NOMO-1 (cell line): ENCODE results near the gene CAMTA1.
"Not testable (repeated sequence)": the region's sequence is repeated elsewhere in the genome, so short reads cannot be mapped to it uniquely, and the experiment has no call there.

Experiments
- DNase-seq, 2 experiments: peaks; one replicate each; lab custom pipeline; 2025; ENCODE audit not compliant: unreplicated experiment in 2 of 2; lab: John Stamatoyannopoulos, UW

The CAMTA1 gene

GRCh38 chr1:7686301-7686850 lies 901.1 kb downstream of the CAMTA1 start:
- no peak for DNase-seq

DNA sequence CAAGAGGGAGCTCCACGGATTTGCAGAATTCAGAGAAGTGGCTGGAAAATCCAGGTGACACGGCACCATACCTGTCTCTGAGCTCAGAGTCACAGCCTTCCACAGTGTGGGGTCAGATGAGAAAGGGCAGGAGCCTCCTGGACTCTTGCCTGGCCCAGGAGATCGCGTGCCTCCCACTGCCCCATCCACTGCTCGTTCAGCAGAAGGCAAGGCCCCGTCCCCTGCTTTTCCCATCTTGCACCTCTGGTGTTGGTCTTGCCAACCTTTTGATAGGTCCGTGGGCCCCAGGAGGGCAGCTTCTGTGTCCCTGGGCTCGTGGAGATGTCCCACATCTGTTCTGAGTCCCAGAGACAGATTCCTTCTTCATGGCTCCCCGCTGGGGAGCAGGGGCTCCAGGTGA lies 902.2 kb downstream of the CAMTA1 start:
- no peak for DNase-seq

DNA sequence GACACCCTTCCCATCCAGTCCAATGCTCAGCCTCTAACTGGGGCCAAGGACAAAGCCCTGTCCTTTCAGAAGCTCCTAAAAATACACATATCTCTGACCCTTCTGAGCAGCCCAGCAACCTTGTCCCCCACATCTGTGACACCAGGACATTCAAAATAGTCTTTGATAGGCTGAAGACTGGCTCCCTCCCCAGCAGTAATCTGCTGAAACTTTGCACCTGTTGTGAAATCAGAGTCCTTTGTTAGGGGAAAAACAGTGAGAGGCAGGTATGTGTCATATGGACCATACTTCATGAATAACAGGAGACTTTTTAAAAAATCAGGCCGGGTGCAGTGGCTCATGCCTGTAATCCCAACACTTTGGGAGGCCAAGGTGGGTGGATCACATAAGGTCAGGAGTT lies 903.4 kb downstream of the CAMTA1 start:
- no peak for DNase-seq

- DNase-seq: not testable (repeated sequence)
Observed at GRCh38 chr1:7689307-7689706, 904.1 kb downstream of the CAMTA1 start.

DNA sequence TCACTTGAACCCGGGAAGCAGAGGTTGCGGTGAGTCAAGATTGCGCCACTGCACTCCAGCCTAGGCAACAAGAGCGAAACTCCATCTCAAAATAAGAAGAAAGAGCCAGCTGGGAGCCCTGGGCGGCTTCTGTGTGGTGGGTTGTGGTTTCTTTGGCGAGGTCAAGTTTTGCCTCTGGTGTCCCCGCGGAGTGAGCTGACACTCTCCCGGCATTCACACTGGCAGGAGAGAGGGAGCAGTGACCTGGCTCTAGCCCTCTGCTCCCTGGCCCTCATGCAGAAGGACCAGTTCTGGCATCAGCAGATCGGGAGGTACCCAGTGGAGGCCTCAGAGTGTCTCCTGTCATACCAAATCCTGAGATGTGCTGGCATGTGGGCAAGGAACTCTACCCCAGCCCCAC lies 904.8 kb downstream of the CAMTA1 start:
- DNase-seq: no peak

- DNase-seq: no peak
Observed at GRCh38 chr1:7690496-7691182, 905.4 kb downstream of the CAMTA1 start.

DNA sequence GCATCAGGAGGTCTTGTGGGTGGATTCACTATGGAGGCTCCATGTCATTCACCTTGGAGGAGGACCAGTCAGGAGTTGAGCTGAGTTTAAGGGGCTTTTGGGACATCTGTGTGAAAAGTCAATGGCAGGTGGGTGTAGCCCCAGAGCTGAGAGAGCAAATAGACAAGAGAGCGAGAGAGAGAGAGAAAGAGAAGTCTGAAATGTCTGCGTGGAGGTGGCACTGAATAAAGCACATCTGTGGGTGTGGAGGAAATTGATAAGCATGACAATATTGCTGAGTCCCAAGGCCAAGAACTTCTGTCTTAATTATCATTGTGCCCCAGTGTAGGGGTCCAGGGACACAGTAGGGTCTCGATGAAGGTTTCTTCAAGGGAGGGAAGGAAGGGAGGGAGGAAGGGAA lies 906.3 kb downstream of the CAMTA1 start:
- DNase-seq: no peak

DNA sequence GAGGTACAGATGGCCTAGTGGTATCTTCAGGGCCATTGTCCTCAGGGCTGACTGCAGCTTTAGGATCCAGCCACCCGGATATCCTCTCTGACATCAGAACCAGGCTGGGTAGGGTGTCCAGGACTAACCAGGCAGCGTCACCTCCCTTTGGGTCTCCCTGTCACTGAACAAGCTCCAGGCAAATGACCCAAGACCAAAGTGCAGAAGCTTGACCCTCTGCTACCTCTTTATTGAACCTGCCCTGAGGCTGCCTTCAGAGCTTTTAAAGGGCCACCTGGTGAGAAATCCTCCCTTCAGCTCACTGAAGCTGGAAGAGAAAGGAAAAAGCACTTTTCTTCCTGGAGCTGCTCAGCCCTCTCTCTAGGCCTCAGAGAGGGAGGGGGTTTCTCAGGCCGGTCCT lies 906.8 kb downstream of the CAMTA1 start:
- no peak for DNase-seq

DNA sequence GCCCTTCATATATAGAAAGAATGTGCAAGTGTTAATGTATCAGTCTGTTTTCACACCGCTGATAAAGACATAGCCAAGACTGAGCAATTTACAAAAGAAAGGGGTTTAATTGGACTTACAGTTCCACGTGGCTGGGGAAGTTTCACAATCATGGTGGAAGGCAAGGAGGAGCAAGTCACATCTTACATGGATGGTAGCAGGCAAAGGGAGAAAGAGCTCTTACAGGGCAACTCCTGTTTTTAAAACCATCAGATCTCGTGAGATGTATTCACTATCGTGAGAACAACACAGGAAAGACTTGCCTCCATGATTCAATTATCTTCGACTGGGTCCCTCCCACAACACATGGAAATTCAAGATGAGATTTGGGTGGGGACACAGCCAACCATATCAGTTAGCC lies 907.8 kb downstream of the CAMTA1 start:
- not testable (repeated sequence) for DNase-seq

DNA sequence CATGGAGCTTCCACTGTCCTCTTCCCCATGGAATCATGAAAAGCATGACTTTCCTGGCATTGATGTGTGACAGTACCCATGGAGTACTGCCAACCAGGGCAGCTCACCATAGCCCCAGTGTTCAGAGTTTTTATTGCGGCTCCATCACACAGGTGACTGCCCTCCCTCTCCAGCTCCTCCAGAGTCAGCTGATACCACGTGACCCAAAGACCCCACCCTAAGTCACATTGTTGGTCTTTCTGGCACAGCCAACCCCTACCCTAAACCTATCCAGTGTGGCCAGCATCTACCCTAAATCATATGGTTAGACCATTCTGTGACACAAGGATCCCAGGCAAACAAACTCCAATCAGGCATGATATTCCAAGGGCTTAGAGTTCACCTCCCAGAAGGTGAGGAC lies 908.4 kb downstream of the CAMTA1 start:
- no peak for DNase-seq

- no peak for DNase-seq
Observed at GRCh38 chr1:7694600-7695496, 909.6 kb downstream of the CAMTA1 start.

DNA sequence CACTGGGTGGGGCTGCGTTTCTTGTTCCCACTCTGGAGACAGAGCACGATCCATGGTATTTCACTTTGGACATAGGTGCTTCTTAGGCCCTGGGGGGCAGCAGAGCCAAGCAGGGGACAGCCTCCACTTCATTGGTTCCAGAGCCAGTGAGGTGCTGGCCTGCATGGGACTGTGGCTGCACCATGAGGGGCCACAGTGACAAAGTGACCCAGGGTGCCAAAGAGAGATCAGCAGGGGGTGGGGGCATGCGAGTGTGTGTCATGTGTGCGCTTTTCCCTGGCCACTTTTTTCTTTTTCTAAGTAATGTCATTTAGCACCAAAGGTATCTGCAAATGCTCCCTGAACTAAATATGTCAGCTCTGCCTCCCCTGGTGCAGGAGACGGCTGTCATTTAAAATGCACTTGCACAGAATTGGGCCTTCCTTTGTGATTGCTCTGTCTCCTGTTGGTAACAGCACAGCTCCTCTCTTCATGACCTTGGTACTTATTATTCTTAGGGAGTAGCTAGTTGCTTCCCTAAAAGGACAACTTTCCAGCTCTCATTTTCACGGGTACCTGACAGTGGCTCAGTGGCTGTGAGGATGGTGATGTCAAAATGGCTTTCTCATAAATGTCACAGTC lies 910.4 kb downstream of the CAMTA1 start:
- no peak for DNase-seq

DNA sequence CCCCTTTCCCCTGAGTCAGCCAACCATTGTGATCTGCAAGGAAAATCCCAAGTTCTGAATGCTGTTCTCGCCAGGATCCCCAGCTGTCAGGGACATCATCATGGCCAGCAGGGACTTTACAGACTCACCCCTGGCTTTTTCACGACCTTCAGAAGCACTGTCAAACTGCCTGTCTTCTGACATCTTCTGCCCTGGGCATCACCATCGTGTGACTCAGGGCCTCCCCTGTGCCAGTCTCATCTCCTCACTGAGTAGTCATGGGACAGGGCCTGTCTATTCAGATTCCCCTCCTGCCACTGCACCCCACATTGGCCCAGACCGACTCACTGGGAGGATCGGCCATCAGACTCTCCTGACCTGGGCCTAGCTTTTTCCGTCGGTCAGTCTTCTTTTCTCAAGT lies 913.4 kb downstream of the CAMTA1 start:
- no peak for DNase-seq

GRCh38 chr1:7702365-7702764 lies 917.1 kb downstream of the CAMTA1 start:
- DNase-seq: no peak

GRCh38 chr1:7703321-7704213 lies 918.3 kb downstream of the CAMTA1 start:
- no peak for DNase-seq

GRCh38 chr1:7704214-7705047 lies 919.2 kb downstream of the CAMTA1 start:
- DNase-seq: peak; percentile 55 to 79

DNA sequence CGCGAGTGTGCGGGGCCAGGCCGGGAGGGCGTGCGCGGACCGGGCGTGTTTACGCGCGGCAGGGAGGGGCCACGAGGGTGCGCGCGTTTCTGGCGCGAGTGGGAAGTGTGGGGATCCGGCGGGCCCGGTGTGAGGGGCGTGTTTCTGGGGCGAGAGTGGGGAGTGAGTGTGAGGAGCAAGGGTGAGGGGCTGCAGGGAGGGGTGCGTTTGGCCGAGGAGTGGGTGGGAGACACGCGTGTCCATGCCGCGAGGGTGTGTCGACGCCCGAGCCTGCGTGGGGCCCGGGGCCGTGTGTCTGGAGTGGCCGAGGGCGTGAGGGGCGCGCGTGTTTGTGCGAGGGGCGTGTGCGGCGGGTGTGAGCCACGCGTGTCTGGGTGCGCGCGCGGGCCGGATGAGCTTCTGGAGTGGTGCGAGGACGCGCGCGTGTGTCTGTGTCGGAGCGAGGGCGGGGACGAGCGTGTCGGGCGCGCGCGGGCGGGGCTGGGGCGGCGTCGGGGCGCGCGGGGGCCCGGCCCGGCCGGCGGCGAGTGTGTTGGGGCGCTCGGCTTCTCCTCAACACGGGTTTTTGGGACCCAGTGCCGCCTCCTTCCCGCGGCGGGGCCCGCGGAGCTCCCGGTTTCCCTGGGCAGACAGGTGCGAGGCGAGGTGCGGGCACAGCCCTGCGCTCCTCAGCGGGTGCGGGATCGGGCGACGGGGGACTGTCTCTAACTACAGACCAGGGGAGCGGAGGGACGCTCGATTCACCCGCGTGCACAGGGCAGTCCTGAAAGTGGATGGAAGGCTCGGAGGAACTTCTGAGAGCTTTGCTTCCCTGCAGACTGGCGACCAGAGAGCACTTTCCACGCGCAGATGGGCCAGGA lies 920.0 kb downstream of the CAMTA1 start:
- no peak for DNase-seq

GRCh38 chr1:7705908-7706216 lies 920.6 kb downstream of the CAMTA1 start:
- no peak for DNase-seq

- DNase-seq: no peak
Observed at GRCh38 chr1:7707527-7707926, 922.3 kb downstream of the CAMTA1 start.
